ENCODE results near the gene GH2.
A peak's percentile ranks its signal among the peaks of the same experiment; 100 is the strongest.
"Not testable (repeated sequence)": the region's sequence is repeated elsewhere in the genome, so short reads cannot be mapped to it uniquely, and the experiment has no call there.

The GH2 gene

DNA sequence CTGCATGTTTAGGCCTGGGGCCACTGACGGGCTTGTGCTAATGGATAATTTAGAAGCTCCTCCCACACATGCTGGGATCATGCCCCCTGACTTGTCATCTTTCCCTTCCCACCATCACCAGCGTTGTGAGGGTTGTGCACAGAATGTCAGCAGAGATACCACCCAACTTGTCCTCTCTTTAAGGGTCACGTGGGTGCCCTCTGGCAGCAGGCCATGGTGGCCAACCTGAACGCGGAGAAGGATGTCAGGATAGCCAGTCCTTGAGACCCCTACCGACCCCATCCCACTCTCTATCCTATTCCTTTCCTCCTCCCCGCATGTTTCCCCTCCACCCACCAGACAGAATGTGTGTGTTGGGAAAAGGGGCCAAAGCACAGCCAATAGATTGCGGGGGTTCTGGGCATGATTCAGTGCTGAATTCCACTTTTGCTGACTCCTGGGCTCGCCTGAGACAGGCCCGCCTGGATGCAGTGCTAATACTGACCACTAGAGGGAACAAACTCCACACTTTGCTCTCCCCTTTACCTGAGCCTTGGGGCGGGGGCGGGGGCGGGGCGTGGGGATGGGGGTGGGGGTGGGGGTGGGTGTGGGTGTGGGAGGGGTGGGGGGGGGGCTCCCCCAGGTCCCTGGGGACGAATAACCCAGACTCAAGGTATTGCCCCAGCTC, at the start of gene GH2:
Gene GH2, minus strand, starts transcription at position 10 of the 667 bp plus-strand sequence. CDS start 143 bp downstream, outside the sequence.
- DNase-seq: peak; percentile 77

DNA sequence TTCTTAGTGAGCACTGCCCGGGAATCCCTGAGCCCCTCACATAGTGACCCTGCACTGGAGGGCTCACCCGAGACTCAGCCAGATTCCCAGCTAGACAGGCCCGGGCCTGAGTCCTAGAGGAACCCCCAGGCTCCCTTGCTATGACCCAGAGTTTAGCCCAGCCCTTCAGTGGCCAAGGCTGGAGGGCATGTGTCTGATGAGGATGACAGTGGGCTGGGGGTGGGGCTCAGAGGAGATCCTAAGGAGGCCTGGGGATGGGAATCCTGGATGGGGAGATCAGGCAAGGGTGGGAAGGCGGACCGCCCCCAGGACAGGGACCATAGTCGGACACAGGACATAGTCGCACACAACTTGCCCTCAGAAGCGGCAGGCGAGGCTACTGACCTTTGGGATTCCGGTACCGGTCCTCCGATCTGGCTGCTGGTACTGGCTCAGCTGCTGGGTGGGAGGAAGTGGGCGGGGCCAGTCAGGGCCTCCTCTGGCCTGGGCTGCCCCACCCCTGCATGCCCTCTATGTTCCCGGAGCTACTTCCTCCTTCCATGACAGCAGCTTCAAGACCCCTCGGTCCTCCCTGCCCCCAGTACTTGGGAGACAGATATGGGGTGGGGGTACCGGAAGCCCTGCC, 49.3 kb upstream of the GH2 start:
- peak; percentile 80 for DNase-seq

DNA sequence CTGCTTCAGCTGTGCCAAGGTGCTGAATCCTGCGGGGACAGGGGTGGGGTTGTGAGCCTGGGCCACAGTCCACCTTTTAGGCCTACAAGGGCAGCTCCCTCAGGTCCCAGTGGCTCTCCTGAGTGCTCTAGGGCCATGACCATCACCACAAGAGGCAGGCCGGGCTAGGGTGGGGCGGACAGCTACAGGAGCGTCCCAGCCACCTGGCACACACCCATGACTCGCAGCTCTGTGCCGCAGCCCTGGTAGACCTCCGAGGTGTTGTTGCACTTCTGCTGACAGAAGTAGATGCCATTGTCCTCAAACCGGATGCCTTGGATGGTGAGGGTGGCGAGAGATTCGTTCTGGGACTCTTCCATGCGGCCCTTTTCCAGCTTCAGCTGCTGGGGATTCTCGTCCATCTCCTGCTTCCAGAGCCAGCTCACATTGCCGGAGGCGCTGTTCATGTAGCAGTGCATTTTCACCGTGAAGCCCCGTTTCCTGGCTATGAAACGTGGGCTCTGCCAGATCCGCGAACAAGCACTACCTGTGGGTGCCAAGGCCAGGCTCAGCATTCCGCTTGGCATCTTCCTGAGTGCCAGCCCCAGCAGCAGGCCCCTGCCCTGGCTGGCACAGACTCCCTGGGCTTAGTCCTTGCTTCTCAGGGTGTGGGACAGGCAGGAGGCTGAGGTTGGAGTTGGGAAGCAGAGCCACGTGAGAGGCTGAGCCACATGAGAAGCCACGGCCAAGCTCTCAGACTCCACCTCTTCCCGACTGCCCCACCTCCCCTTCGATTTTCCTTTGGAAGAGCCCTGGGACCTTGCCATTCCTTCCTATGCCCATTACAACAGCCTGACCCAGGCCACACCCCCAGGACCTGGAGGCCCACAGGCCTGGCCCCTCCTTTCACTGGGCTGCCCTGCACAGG, 48.4 kb upstream of the GH2 start:
- no peak for DNase-seq

DNA sequence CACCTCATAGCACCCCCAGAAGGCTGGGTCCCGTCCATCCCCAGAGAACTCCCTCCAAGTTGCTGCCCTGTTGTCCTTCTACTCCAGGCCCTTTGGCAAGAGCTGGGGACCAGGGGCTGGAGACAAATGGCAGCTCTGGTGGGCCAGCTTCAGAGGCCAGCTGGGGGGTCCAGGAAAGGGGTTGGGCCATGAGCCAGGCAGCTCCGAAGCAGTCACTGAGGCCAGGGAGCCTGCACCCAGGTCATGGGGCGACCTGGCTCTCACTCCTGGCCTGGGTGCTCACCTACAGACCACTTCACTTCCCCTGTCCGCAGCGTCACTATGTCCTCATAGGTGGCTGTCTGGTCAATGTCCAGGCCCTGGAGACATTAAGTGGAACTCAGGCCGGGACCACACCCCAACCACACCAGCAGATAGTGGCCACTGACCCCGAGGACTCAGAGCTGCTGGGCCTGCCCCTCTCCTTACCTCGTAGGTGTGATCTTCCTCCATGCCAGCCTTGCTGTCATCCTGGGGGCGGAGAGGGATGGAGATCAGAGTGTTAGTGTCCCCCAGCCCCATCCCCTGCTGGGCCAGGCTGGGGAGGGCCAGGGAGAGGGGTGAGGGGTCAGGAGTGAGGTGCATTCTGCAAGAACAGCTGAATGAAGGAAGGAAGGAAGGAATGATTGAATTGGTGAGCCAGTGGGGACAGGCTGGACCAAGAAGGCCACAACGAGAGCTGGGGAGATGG, 47.4 kb upstream of the GH2 start:
- DNase-seq: no peak

DNA sequence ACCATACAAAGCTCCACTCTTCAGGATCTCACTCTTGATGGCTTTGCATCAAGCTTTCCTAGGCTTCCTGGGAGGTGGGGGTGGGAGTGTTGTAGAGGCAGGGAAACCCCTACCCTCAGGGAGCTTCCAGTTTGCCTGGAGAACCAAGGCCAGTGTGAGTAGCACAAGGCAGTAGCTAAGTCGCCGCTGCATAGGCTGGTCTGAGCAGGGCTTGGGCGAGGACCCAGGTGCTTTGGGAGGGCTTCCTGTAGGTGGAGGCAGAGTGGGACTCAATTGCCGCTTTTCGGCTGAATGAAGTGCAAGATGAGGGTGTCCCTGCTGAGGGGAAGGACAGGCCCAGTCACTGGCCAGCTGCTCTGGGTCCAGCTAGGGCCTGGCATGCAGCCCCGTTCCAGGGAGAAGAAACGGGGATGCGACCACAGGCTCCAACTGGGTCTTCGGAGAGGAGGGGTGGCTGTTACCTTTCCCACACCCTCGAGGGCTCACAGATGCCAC, 46.5 kb upstream of the GH2 start:
- no peak for DNase-seq

DNA sequence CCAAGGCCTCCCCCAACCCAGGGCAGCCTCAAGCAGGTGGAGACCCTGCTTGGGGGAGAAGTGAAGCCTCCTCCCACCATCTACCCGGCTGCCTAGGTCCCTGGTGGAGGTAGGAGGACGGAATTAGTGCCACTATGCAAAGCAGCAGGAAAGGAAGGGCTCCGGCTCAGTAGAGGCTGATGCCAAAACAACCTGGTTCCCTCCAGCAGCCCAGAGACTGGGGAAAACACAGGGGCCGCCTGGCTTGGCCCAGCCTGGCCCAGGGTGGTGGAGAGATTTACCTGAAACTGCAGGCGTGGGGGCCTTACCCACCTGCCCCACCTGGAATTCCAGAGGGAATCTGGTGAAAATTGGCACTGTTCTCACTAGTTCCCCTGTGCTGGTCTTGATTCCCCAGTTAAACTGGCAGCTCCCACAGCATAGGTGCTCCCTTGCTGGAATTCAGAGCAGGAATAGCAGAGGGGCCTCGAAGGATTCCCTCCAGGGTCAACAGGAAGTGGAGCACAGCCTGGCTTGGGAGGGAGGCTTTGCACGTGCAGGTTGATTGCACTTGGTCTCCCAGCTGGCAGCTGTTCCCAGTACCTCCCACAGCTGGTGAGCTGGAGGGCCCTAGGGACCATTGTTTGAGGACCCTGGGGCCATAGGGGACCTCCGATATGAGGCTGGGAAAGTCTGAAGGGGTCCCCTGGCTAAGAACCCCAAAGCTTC, 45.9 kb upstream of the GH2 start:
- DNase-seq: no peak

DNA sequence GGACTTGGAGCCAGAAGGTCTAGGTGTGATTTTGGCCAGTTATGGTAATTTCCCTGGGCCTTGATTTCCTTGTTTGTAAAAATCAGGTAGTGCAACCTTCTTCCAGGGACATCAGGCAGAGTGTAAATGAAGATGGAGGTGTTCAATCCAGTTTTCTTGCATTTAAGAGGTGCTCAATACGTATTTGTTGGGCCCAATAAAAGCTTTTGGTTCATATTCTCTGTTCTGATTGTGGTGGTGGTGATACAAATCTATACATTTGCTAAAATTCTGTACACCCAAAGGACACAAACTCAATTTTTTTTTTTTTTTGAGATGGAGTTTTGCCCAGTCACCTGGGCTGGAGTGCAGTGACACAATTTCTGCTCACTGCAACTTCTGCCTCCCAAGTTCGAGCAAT, 44.4 kb upstream of the GH2 start:
- no peak for DNase-seq

DNA sequence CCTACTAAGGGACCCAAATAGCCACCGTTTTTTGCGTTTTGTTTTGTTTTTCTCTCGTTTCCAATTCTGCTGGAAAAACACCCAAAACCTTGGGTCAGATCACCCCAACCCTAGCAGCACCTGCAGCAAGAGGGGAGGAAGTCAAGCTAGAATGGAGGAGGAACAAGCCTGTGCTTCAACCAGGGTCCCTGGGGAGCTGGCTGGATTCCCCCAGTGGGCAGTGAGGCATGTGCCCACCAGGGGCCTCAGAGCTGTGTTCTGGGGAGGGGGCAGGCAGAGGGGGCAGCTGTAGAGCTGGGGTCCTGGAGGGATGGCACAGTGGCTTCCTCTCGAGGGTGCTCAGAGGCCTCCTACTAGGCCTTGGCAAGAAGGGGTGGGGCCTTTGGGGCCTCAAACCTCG, 43.9 kb upstream of the GH2 start:
- DNase-seq: no peak

DNA sequence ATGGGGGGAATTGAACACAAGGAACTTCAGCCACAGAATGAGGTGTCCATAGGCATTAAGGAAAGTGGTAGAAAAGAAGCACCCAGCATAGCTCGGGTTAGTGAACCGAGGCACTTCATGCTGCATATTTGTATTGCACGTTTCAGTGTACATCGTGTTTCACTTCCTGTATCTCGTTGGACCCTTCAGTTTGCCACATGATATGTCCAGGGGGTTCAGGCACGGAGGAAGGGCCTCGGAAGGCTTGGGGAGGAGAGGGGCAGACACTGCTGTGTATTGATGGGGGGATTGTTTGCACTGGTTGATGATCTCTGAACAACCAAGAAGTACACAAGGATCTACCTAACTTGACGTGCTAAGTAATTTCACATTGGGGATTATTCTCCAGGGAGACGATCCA, 40.7 kb upstream of the GH2 start:
- not testable (repeated sequence) for DNase-seq

DNA sequence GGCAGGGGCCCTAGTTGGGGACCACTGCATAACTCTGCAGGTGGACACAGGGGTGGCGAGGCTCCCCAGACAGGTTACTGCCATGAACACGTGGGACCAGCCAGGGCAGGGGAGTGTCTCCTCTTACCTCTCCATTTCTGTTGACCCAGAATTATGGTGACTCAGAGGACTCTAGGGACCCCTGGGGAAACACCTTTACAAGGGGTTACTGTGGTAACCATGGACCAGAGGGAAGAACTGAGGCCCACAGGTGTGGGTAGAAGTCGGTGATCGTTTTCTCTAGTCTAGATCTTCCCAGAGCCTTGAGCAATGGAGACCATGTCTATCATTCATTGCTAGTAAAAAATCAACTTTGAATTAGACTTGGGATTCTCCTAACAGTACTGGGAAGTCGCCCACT, 39.0 kb upstream of the GH2 start:
- DNase-seq: not testable (repeated sequence)

DNA sequence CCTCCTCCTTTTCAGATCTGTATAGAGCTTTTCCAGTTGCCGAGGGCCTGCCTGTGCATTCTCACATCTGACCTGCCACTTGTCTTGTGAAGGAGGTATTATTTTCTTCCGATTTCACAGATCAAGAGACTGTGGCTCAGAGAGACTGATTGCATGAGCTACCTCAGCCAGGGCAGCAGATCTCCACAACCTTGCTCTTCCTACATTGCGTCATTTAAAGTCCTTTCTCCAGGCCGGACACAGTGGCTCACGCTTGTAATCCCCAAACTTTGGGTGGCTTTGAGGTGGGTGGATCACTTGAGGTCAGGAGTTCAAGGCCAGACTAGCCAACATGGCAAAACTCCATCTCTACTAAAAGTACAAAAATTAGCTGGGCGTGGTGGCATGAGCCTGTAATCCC, 38.3 kb upstream of the GH2 start:
- not testable (repeated sequence) for DNase-seq

DNA sequence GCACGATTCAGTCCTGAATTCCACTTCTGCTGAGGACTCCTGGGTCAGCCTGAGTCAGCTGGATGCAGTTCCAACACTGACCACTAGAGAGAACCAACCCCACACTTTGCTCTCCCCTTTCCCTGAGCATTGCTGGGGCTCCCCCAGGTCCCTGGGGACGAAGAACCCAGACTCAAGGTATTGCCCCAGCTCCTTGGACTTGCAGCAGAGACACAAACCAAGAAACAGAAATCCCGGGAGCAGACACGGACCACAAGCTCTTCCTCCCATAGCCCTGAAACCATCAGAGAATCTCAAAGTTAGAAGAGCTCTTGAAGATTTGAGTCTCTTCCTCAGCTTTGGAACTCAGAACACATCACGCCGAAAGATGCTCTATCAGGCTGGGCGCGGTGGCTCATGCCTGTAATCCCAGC, 37.6 kb upstream of the GH2 start:
- peak; percentile 86 for DNase-seq

DNA sequence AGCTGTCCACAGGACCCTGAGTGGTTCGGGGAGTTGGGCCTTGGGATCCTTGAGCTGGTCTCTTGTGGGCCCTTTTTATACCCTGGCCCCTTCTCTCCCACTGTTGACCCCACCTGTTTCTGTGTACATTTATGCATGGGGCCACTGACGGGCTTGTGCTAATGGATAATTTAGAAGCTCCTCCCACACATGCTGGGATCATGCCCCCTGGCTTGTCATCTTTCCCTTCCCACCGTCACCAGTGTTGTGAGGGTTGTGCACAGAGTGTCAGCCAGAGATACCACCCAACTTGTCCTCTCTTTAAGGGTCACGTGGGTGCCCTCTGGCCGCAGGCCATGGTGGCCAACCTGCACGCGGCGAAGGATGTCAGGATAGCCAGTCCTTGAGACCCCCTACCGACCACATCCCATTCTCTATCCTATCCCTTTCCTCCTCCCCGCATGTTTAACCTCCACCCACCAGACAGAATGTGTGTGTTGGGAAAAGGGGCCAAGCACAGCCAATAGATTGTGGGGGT, 37.1 kb upstream of the GH2 start, which contains the start of gene GH1:
Gene GH1, minus strand, starts transcription at position 51 of the 517 bp plus-strand sequence. CDS start 63 bp downstream, outside the sequence.
- DNase-seq: not testable (repeated sequence)

DNA sequence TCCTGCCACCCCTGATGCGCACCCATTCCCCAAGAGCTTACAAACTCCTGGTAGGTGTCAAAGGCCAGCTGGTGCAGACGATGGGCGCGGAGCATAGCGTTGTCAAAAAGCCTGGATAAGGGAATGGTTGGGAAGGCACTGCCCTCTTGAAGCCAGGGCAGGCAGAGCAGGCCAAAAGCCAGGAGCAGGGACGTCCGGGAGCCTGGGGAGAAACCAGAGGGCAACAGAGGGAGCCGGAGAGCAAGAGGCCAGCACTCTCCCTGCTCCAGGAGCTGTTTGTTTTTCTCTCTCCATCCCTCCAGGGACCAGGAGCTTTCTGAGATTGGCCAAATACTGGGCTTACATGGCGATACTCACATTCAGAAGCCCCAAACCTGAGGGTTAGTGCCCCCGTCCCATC, 36.6 kb upstream of the GH2 start:
- no peak for DNase-seq

DNA sequence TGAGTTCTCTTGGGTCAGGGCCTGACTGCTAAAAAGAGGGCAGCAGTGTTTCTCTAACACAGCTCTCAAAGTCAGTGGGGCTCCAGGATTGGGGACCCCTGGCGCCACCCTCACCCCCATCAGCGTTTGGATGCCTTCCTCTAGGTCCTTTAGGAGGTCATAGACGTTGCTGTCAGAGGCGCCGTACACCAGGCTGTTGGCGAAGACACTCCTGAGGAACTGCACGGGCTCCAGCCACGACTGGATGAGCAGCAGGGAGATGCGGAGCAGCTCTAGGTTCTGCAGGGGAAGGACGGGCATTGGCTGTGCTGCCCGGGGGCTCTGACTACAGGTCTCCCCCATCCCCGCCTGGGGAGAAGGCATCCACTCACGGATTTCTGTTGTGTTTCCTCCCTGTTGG, 35.9 kb upstream of the GH2 start:
- no peak for DNase-seq

DNA sequence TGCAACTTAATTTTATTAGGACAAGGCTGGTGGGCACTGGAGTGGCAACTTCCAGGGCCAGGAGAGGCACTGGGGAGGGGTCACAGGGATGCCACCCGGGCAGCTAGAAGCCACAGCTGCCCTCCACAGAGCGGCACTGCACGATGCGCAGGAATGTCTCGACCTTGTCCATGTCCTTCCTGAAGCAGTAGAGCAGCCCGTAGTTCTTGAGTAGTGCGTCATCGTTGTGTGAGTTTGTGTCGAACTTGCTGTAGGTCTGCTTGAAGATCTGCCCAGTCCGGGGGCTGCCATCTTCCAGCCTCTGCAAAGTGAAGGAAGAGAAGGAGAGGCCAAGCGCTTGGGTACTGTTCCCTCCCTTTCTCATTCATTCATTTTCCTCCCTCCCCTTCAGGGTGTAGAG, 35.5 kb upstream of the GH2 start:
- DNase-seq: not testable (repeated sequence)

DNA sequence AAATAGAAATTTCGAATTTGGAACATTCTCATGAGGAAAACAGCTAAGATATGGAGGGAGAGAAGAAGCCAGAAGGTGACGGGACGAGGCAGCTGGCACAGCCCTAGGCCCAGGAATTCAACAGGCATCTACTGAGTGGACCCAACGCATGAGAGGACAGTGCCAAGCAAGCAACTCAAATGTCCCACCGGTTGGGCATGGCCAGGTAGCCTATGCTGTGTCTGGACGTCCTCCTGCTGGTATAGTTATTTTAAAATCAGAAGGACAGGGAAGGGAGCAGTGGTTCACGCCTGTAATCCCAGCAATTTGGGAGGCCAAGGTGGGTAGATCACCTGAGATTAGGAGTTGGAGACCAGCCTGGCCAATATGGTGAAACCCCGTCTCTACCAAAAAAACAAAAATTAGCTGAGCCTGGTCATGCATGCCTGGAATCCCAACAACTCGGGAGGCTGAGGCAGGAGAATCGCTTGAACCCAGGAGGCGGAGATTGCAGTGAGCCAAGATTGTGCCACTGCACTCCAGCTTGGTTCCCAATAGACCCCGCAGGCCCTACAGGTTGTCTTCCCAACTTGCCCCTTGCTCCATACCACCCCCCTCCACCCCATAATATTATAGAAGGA, 34.9 kb upstream of the GH2 start:
- no peak for DNase-seq

DNA sequence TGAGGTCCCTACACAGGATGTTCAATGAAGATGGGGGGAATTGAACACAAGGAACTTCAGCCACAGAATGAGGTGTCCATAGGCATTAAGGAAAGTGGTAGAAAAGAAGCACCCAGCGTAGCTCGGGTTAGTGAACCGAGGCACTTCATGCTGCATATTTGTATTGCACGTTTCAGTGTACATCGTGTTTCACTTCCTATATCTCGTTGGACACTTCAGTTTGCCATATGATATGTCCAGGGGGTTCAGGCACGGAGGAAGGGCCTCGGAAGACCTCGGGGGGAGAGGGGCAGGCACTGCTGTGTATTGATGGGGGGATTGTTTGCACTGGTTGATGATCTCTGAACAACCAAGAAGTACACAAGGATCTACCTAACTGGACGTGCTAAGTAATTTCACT, 34.0 kb upstream of the GH2 start:
- not testable (repeated sequence) for DNase-seq

DNA sequence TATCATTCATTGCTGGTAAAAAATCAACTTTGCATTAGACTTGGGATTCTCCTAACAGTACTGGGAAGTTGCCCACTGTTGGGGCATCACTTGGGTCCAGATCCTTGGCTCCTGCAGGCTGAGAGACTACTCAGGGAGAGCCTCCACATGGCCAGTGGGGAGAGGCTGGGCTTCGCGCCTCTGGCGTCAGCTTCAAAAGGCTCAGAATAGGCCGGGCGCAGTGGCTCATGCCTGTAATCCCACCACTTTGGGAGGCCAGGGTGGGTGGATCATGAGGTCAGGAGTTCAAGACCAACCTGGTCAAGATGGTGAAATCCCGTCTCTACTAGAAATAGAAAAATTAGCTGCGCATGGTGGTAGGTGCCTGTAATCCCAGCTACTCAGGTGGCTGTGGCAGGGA, 32.7 kb upstream of the GH2 start:
- no peak for DNase-seq

DNA sequence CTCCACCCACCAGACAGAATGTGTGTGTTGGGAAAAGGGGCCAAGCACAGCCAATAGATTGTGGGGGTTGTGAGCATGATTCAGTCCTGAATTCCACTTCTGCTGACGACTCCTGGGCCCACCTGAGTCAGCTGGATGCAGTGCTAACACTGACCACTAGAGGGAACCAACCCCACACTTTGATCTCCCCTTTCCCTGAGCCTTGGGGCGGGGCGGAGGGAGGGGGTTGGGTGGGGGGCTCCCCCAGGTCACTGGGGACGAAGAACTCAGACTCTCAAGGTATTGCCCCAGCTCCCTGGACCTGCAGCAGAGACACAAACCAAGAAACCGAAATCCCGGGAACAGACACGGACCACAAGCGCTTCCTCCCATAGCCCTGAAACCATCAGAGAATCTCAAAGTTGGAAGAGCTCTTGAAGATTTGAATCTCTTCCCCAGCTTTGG, 29.9 kb upstream of the GH2 start:
- peak; percentile 88 for DNase-seq

DNA sequence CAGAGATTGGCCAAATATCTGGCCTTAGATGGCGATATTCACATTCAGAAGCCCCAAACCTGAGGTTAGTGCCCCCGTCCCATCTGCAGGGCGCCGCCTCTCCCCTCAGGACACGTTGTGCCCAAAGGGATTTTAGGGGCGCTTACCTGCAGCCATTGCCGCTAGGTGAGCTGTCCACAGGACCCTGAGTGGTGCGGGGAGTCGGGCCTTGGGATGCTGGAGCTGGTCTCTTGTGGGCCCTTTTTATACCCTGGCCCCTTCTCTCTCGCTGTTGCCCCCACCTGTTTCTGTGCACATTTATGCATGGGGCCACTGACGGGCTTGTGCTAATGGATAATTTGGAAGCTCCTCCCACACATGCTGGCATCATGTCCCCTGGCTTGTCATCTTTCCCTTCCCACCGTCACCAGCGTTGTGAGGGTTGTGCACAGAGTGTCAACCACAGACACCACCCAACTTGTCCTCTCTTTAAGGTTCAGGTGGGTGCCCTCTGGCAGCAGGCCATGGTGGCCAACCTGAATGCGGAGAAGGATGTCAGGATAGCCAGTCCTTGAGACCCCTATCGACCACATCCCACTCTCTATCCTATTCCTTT, 29.4 kb upstream of the GH2 start, which contains the start of gene CSHL1:
Gene CSHL1, minus strand, starts transcription at position 218 of the 595 bp plus-strand sequence. Its CDS starts 62 bp downstream, at position 156.
- no peak for DNase-seq

All from activated CD8-positive, alpha-beta memory T cell treated with anti-CD3 and anti-CD28 coated beads for 24 hours (primary cell).